Measurements from ENCODE around the gene SIGLEC11. TPM values are rescaled to one million over a fixed set of nuclear protein-coding genes. Genes with fewer than 3 reads are reported as not detected.
"Not testable (repeated sequence)": the region's sequence is repeated elsewhere in the genome, so short reads cannot be mapped to it uniquely, and the experiment has no call there.

SIGLEC11 gene
- polyA plus RNA-seq (ENCODE audit: insufficient read length): 0.77 TPM

- DNase-seq (ENCODE audit: low read depth): not testable (repeated sequence)
Measured at GRCh38 chr19:49960980-49961379, at the start of gene SIGLEC11. TSS of gene SIGLEC11 (minus strand) at chr19:49961172. CDS start at chr19:49961081, 91 bp downstream.

GRCh38 chr19:50008532-50008931, 47.6 kb upstream of the SIGLEC11 start:
- no peak for DNase-seq (ENCODE audit: low read depth)

GRCh38 chr19:50007947-50008346, 47.0 kb upstream of the SIGLEC11 start:
- DNase-seq (ENCODE audit: low read depth): no peak

GRCh38 chr19:50007170-50007569, 46.2 kb upstream of the SIGLEC11 start:
- DNase-seq (ENCODE audit: low read depth): no peak

- DNase-seq (ENCODE audit: low read depth): no peak
Measured at GRCh38 chr19:50005428-50005827, 44.5 kb upstream of the SIGLEC11 start.

- DNase-seq (ENCODE audit: low read depth): no peak
Measured at GRCh38 chr19:50003810-50004419, 42.9 kb upstream of the SIGLEC11 start.

GRCh38 chr19:50003254-50003788, 42.3 kb upstream of the SIGLEC11 start:
- no peak for DNase-seq (ENCODE audit: low read depth)

- DNase-seq (ENCODE audit: low read depth): no peak
Measured at GRCh38 chr19:50002386-50002960, 41.5 kb upstream of the SIGLEC11 start.

- no peak for DNase-seq (ENCODE audit: low read depth)
Measured at GRCh38 chr19:50001775-50002174, 40.8 kb upstream of the SIGLEC11 start.

- no peak for DNase-seq (ENCODE audit: low read depth)
Measured at GRCh38 chr19:50000841-50001557, 40.0 kb upstream of the SIGLEC11 start.

- no peak for DNase-seq (ENCODE audit: low read depth)
Measured at GRCh38 chr19:50000038-50000840, 39.3 kb upstream of the SIGLEC11 start.

- no peak for DNase-seq (ENCODE audit: low read depth)
Measured at GRCh38 chr19:49999371-50000010, 38.5 kb upstream of the SIGLEC11 start.

GRCh38 chr19:49997709-49998108, 36.7 kb upstream of the SIGLEC11 start:
- DNase-seq (ENCODE audit: low read depth): no peak

- no peak for DNase-seq (ENCODE audit: low read depth)
Measured at GRCh38 chr19:49988433-49988832, 27.5 kb upstream of the SIGLEC11 start.

GRCh38 chr19:49988007-49988406, 27.0 kb upstream of the SIGLEC11 start:
- DNase-seq (ENCODE audit: low read depth): no peak

GRCh38 chr19:49987159-49987698, 26.3 kb upstream of the SIGLEC11 start:
- peak; percentile 76 for DNase-seq (ENCODE audit: low read depth)

GRCh38 chr19:49986354-49986753, 25.4 kb upstream of the SIGLEC11 start:
- DNase-seq (ENCODE audit: low read depth): no peak

GRCh38 chr19:49985871-49986270, 24.9 kb upstream of the SIGLEC11 start:
- DNase-seq (ENCODE audit: low read depth): no peak

GRCh38 chr19:49984491-49984890, 23.5 kb upstream of the SIGLEC11 start:
- no peak for DNase-seq (ENCODE audit: low read depth)

GRCh38 chr19:49983645-49984229, 22.8 kb upstream of the SIGLEC11 start:
- DNase-seq (ENCODE audit: low read depth): peak; percentile 19

All from forelimb muscle (tissue), 1 donor.